HUES48 (cell line): ENCODE measurements around the gene ADCY3.

Source experiments
- H3K27ac ChIP-seq: one replicate; pipeline ENCODE4 v1.7.0; 2013; ENCODE audit warnings: low read depth, low read length, inconsistent platforms
- H3K27me3 ChIP-seq: 2 replicates; pipeline ENCODE4 v1.6.1; 2013; ENCODE audit warnings: mild to moderate bottlenecking, low read length; ENCODE audit not compliant: control insufficient read depth, insufficient read depth
- H3K36me3 ChIP-seq: 2 replicates; pipeline ENCODE4 v1.6.1; 2013; ENCODE audit warnings: low read length; ENCODE audit not compliant: control insufficient read depth, insufficient read depth
- H3K4me1 ChIP-seq: 2 replicates; pipeline ENCODE4 v1.6.1; 2013; ENCODE audit warnings: mild to moderate bottlenecking, low read length; ENCODE audit not compliant: control insufficient read depth, insufficient read depth
- H3K4me3 ChIP-seq: 2 replicates; pipeline ENCODE4 v1.5.1; 2013; ENCODE audit warnings: mild to moderate bottlenecking, low read depth, low read length
- H3K9ac ChIP-seq: 2 replicates; pipeline ENCODE4 v1.6.1; 2013; ENCODE audit warnings: mild to moderate bottlenecking, low read depth, low read length, moderate library complexity
- H3K9me3 ChIP-seq: 2 replicates; pipeline ENCODE4 v1.6.1; 2013; ENCODE audit warnings: low read length; ENCODE audit not compliant: control insufficient read depth, insufficient read depth

Gene ADCY3

DNA sequence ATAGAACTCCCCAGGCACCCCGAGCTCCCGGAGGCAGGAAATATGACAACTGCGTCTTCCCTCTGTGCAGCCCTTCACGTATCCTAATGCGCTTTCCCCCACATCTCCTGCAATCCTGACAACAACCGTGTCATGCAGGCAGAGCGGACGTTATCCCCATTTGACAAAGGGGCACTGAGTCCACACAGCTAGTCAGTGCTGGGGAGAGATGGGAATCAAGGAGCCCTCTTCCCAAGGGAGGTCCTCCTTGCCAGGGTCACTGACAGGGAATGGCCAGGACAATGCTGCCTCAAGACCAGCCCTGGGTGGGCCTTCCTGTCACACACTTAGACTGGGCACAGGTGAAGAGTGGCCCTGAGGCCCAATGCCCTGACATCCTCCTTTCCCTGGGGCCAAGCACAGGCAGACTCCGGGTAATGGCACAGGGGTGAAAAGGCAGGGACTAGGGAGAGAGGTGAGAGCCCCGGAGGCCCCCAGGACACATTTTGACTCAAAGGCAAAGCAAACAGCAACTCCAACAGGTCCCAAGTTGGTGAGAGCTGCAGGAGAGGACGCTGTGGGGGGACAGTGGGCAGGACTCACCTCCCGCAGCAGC is 2.2 kb downstream of the ADCY3 start:
- H3K9ac ChIP-seq, result no peak overlapping the region

DNA sequence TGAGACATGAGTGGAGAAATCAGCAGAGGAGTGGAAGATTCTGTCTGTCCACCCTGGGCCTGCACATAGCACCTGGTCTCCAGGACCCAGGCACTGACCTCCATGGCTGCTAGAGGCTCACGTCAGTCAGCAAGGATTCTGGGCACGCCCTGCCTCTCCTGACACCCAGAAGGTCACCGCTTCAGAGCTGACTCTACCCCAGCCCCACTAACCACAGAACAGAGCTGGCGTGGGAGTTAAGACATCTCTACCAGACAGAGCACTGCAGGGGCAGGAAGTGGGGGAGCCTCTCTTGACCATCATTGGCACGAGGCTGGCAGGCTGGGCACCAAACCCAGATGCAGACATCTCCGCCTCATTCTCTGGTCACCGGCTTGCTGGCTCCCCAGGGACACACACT is 3.0 kb downstream of the ADCY3 start:
- Histone ChIP-seq H3K27ac (no peak overlapping the region), H3K4me1 (0 out of 2 replicates have a peak, but pooled peaks cover 4% of the 10 kb centered on the region), H3K36me3 (peaks cover 11% of the 10 kb centered on the region; the same call in 1 of the 2 replicates), H3K27me3 (peaks cover 3% of the 10 kb centered on the region; the same call in 1 of the 2 replicates), H3K9me3 (no peaks in the 10 kb centered on the region), H3K4me3 (no peak overlapping the region), H3K9ac (no peak overlapping the region)

More for the DNA sequence above, 2.2 kb downstream of the ADCY3 start:
- Histone ChIP-seq H3K4me3 (no peak overlapping the region), H3K4me1 (0 out of 2 replicates have a peak, but pooled peaks cover 4% of the 10 kb centered on the region), H3K27ac (no peak overlapping the region), H3K27me3 (peaks cover 3% of the 10 kb centered on the region; the same call in 1 of the 2 replicates), H3K9me3 (no peaks in the 10 kb centered on the region), H3K36me3 (peaks cover 8% of the 10 kb centered on the region; the same call in 1 of the 2 replicates)

DNA sequence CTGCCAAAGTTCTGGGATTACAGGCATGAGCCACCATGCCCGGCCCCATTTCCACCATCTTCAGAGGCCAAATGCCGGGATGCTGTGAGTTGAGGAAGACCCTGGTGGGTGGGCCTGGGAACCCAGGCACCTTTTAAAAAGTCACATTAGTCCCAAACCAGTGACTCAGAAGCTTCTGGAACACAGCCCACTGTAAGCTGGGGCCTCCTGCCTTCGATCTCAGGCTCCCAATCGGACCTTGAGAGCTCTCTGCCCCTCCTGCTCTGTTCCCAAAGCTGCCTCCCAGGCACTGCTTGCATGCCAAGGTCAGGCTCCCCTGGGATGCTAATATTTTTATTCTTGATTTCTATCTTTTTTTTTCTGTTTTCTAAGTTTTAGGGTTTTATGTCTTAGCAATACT is 4.2 kb downstream of the ADCY3 start:
- Histone ChIP-seq H3K4me1 (0 out of 2 replicates have a peak, but pooled peaks cover 4% of the 10 kb centered on the region), H3K27me3 (0 out of 2 replicates have a peak, but pooled peaks cover under 1% of the 10 kb centered on the region), H3K4me3 (no peak overlapping the region), H3K9me3 (no peaks in the 10 kb centered on the region), H3K27ac (no peak overlapping the region), H3K9ac (no peak overlapping the region), H3K36me3 (peaks cover 11% of the 10 kb centered on the region; the same call in 1 of the 2 replicates)

DNA sequence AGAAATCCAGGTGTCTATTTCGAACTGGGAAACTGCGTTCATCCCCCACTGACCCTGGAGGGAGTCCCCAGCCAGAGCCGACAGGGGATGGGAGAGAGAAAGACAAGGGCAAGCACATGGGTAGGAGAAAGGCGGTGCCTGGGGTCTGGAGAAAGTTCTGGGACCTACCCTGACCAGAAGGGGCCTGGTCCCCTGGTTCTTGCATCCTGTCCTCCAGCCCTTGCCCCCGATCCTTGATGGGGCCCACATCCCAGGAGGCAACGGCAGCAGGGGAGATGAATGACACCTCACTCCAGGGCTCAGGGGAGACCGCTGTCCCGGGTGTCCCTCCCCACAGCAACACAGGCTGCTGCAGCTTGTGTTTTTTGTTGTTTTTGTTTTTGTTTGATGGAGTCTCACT is 4.9 kb downstream of the ADCY3 start:
- 0 out of 2 replicates have a peak, but pooled peaks cover 4% of the 10 kb centered on the region for H3K4me1 ChIP-seq
- no peaks in the 10 kb centered on the region for H3K27me3 ChIP-seq
- H3K4me3 ChIP-seq, result no peak overlapping the region
- peaks cover 14% of the 10 kb centered on the region; the same call in 1 of the 2 replicates for H3K36me3 ChIP-seq
- H3K9ac ChIP-seq, result no peak overlapping the region
- H3K9me3 ChIP-seq, result no peaks in the 10 kb centered on the region
- H3K27ac ChIP-seq, result no peak overlapping the region

DNA sequence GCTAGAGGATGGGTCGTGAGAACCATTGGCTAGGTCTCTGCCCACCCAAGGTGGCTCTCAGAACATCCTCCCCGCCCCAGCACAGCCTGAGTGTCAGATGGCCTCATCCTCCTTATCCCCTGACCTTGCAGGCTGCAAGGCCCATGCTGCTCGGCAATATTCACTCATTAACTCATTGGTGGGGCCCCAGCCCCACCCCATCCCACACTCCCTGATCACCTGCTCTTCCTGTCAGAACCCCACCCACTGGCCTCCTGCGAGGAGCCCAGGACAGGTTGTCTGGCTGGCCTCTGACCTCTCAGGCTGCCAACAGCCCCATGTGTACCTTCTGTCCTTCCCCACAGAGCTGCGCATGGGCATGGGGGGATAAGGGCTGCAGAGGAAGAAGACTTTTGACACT is 5.3 kb downstream of the ADCY3 start:
- Histone ChIP-seq H3K36me3 (peaks cover 14% of the 10 kb centered on the region; the same call in 1 of the 2 replicates), H3K9ac (no peak overlapping the region), H3K4me1 (0 out of 2 replicates have a peak, but pooled peaks cover 4% of the 10 kb centered on the region), H3K4me3 (no peak overlapping the region), H3K27me3 (no peaks in the 10 kb centered on the region), H3K9me3 (no peaks in the 10 kb centered on the region), H3K27ac (no peak overlapping the region)

DNA sequence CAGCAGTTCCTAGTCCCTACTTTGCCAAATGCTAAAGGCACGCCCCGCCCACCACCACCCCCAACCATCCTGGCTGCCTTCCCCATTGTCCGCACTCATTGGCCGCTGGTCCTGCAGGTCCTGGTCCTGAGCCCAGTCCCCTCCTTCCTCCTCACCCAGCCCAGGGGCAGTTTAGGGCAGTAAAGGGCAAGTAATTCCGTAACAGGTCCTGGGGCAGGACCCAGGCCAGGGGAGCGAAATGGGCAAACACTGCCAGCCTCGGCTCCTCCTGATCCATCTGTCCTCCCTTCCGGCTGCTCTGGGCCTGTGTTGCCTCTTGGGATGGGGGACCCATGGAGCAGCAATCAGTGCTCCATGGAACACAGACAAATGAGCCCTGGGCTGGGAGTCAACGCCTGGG is 6.1 kb downstream of the ADCY3 start:
- H3K27me3 ChIP-seq, result no peaks in the 10 kb centered on the region
- 0 out of 2 replicates have a peak, but pooled peaks cover under 1% of the 10 kb centered on the region for H3K4me1 ChIP-seq
- H3K27ac ChIP-seq, result no peak overlapping the region
- no peaks in the 10 kb centered on the region for H3K9me3 ChIP-seq
- H3K9ac ChIP-seq, result no peak overlapping the region
- H3K36me3 ChIP-seq, result peaks cover 14% of the 10 kb centered on the region; the same call in 1 of the 2 replicates
- no peak overlapping the region for H3K4me3 ChIP-seq

DNA sequence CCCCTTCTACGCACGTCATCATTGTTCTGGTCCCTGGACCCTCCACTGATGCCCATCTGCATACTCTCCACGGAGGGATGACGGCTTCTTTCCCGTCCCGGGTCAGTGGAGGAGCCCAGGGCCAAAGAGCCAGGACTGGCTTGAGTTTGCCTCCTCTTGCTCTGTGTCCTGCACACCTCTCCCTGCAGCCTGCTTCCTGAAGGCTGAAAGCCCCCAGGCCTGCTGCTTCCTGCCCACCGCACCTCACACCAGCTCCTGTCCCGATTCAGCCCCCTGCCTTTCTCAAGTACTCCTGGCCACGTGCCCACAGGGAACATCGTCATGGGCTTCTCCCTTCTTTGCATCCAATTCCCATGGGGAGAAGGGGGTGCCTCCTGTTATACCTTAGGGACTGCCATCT is 7.1 kb downstream of the ADCY3 start:
- H3K27me3 ChIP-seq, result no peaks in the 10 kb centered on the region
- H3K4me3 ChIP-seq, result no peak overlapping the region
- H3K27ac ChIP-seq, result no peak overlapping the region
- no peak overlapping the region for H3K9ac ChIP-seq
- H3K4me1 ChIP-seq, result no peaks in the 10 kb centered on the region
- no peaks in the 10 kb centered on the region for H3K9me3 ChIP-seq
- peaks cover 12% of the 10 kb centered on the region; the same call in 1 of the 2 replicates for H3K36me3 ChIP-seq

DNA sequence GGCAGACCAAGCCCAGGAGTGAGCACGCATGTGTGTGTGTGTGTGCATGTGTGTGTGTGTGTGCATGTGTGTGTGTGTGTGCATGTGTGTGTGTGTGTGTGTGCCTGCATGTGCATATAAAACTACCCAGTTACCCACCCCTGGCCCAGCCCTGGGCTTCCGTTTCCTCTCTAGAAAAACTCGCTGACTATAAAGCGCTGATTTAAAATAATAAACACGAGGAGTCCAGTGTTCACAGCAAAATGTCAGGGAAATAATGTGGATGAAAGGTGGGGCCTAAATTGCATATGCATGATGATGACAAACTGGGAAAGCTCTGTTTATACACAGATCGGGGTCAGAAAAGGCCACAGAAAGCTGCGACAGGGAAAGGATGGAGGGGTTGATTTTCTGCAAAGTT is 7.5 kb downstream of the ADCY3 start:
- Histone ChIP-seq H3K27me3 (no peaks in the 10 kb centered on the region), H3K4me3 (no peak overlapping the region), H3K9me3 (no peaks in the 10 kb centered on the region), H3K9ac (no peak overlapping the region), H3K36me3 (peaks cover 8% of the 10 kb centered on the region; the same call in 1 of the 2 replicates), H3K4me1 (no peaks in the 10 kb centered on the region), H3K27ac (no peak overlapping the region)

DNA sequence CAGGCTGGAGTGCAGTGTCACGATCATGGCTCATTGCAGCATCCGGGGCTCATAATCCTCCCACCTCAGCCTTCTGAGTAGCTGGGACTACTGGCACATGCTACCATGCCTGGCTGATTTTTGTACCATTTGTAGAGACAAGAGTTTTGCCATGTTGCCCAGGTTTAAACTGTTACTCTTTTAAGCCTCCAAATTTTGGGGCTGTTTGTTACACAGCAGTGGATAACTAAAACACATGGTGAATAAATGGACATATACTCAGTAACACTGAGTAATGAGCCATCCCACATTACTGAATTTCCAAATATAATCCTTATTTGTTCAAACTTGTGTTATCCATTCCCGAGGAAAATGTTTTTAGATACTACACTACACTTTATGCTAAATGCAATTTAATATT is 9.8 kb downstream of the ADCY3 start:
- Histone ChIP-seq H3K27ac (no peak overlapping the region), H3K27me3 (no peaks in the 10 kb centered on the region), H3K4me3 (no peak overlapping the region), H3K9me3 (no peaks in the 10 kb centered on the region), H3K36me3 (peaks cover 8% of the 10 kb centered on the region; the same call in 1 of the 2 replicates), H3K9ac (no peak overlapping the region), H3K4me1 (no peaks in the 10 kb centered on the region)

DNA sequence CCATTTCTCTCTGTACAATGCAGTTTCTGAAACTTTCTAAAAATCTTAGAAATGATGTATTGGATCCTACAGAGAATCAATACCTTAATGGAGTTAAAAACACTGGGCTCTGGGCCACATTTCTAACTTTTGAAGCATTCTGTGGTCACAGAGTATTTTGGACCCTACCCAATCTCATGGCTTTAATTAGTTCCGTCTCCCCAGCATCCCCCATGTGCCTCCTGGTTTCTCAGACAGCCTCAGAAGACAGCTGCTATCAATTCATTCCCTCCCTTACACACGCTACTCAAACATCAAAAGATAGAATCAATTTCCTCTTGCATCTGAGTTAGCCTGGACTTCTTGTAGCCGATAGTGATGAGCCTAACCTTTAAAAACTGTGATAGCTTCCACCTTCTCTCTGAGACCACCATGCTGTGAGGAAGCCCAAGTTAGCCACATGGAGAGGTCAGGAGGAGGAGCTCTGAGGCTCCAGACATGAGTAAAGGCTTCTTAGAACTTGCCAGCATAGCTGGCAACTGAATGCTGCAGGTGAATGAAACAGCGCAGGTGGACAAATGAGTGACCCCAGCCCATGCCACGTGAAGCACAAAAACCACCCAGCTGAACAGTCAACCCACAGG is 10.4 kb downstream of the ADCY3 start:
- Histone ChIP-seq H3K9me3 (no peaks in the 10 kb centered on the region), H3K27me3 (no peaks in the 10 kb centered on the region), H3K4me1 (no peaks in the 10 kb centered on the region), H3K9ac (no peak overlapping the region), H3K27ac (no peak overlapping the region), H3K4me3 (no peak overlapping the region), H3K36me3 (peaks cover 6% of the 10 kb centered on the region; the same call in 1 of the 2 replicates)

DNA sequence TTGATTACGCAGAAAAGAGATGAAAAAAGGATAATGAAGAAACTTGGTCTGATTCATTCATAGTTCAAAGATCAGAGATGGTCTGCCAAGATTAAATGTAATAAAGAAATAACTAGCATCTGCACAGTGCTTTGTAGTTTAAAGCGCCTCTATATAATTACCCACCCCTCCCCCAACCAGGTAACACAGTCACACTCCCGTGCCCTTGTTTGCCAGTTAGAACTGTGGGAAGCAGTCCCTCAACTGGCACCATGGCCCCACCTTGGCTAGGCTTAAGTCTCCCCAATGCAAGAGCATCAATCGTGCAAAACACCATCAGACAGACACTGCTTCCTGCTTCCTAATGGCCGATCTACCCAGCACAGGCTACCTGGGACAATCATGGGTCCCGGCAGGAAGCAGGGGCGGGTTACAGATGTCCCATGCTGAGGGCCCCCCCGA is 11.6 kb downstream of the ADCY3 start:
- H3K36me3 ChIP-seq, result peaks cover 6% of the 10 kb centered on the region; the same call in 1 of the 2 replicates
- no peaks in the 10 kb centered on the region for H3K27me3 ChIP-seq
- H3K4me1 ChIP-seq, result no peaks in the 10 kb centered on the region
- H3K4me3 ChIP-seq, result no peak overlapping the region
- no peak overlapping the region for H3K27ac ChIP-seq
- no peak overlapping the region for H3K9ac ChIP-seq
- no peaks in the 10 kb centered on the region for H3K9me3 ChIP-seq
